CD4-positive, alpha-beta T cell treated with Interleukin-1 beta for 1 hour (primary cell): ENCODE data around the gene SPIRE1.
"Not testable (repeated sequence)": the region's sequence is repeated elsewhere in the genome, so short reads cannot be mapped to it uniquely, and the experiment has no call there.

Source experiments
- DNase-seq, 2 donors: peaks; one replicate each; pipeline ENCODE4 v3.0.0-alpha.2; 2020 to 2022

The SPIRE1 gene

DNA sequence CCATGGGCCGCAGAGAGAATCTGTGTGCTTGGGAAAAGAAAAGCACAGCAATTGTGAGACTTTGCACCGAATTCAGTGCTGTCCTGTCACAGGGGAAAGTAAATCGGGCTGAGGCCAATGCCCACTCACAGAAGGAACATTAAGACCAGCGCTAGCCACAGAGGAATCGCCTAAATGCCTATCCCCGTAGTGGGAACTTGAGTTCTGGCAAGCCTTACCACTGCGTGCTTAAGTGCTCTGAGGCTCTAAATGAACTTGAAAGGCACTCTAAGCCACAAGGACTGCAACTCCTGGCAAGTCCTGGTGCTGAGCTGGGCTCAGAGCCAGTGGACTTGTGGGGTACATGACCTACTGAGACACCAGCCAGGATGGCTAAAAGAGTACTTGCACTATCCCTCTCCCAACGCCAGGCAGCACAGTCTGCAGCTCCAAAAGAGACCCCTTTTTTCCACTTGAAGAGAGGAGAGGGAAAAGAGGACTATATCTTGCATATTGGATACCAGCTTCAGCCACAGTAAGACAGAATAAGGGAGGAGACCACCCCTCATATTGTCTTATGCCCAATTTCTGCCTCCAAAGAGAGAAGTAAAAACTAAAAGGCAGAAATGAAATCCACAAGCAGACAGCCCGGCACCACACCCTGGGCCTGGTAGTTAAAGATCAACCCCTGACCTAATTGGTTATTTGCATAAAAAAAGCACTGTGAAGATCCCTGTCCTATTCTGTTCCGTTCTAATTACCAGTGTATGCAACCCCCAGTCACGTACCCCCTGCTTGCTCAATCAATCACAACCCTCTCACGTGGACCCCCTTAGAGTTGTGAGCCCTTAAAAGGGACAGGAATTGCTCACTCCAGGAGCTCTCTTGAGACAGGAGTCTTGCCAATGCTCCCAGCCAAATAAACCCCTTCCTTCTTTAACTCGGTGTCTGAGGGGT lies 105.7 kb downstream of the SPIRE1 start:
- DNase-seq, result not testable (repeated sequence)

DNA sequence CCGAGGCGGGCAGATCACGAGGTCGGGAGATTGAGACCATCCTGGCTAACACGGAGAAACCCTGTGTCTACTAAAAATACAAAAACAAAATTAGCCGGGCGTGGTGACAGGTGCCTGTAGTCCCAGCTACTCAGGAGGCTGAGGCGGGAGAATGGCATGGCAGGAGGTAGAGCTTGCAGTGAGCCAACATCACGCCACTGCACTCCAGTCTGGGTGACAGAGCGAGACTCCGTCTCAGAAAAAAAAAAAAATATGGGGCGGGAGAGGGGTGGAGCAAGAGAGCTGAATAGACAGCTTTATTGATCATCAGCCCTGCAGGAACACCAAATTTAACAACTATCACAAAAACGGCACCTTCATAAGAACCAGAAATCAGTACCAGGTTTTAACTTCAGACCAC lies 106.4 kb downstream of the SPIRE1 start:
- DNase-seq, result not testable (repeated sequence)

DNA sequence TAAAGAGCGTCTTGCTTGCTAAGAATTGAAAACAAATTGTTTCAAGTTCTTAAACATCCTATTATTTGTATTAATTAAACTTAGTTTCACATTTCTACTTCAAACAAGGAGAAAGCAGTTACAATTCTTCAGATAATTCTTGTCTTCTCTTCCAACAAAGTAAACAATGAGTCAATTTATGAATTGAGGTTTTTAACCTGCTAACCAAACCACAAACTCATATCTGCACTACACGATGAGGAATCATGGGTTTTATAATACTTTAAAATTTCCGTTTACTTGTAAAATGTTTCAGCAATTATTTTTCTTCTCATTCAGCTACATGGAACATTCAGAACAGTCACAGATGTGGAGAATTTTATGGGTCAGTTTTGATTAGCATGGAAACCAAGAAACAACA lies 114.2 kb downstream of the SPIRE1 start:
- no peak for DNase-seq

DNA sequence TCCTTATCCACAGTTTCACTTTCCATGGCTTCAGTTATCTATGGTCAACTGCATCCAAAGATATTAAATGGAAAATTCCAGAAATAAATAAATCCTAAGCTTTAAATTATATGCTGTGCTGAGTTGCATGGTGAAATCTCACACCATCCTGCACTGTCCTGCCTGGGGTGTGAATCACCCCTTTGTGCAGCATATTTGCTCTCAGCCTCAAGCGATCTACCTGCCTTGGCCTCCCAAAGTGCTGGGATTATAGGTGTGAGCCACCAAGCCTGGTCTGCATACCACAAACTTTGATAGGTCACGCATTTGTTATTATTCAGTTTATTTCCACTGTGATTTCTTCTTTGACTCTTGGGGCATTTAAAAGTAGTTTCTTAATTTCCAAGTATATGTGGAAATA lies 117.2 kb downstream of the SPIRE1 start:
- no peak for DNase-seq

DNA sequence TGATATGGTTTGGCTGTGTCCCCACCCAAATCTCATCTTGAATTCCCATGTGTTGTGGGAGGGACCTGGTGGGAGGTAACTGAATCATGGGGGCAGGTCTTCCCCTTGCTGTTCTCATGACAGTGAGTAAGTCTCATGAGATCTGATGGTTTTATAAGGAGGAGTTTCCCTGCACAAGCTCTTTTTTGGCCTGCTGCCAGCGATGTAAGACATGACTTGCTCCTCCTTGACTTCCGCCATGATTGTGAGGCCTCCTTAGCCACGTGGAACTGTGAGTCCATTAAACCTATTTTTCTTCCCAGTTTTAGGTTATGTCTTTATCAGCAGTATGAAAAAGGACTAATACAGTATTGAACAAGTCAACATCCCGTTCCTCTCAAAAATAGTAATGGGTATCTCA lies 118.7 kb downstream of the SPIRE1 start:
- DNase-seq, result not testable (repeated sequence)

- DNase-seq, result no peak
Observed at GRCh38 chr18:12534820-12535219, 123.1 kb downstream of the SPIRE1 start.

- no peak for DNase-seq
Observed at GRCh38 chr18:12532661-12533060, 125.2 kb downstream of the SPIRE1 start.

GRCh38 chr18:12531749-12532148 lies 126.2 kb downstream of the SPIRE1 start:
- DNase-seq, result no peak

DNA sequence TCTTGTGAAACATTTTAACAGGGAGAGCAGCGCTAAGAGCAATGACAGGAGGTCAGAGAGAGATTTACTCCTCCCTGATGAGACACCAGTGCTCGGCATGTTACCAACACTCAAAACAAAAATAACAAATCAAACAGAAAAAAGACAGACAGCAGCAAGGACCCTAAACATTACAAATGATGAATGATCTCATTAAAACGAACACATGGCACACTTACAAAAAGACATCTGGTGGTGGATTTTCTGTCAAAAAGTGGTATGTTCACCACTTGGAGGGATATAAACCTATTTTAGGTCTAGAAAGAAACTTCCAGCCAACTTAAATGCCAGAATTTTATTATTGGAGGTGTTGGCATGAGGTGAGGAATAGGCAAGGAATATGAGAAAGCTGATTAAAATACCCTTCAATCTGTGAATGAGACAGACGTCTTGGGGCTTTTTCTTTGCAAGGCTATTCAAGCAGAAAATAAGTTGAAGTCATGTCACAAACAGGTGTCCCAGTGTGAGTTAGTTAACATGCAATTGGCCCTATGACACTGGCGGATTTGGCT lies 137.4 kb downstream of the SPIRE1 start:
- DNase-seq, result no peak

DNA sequence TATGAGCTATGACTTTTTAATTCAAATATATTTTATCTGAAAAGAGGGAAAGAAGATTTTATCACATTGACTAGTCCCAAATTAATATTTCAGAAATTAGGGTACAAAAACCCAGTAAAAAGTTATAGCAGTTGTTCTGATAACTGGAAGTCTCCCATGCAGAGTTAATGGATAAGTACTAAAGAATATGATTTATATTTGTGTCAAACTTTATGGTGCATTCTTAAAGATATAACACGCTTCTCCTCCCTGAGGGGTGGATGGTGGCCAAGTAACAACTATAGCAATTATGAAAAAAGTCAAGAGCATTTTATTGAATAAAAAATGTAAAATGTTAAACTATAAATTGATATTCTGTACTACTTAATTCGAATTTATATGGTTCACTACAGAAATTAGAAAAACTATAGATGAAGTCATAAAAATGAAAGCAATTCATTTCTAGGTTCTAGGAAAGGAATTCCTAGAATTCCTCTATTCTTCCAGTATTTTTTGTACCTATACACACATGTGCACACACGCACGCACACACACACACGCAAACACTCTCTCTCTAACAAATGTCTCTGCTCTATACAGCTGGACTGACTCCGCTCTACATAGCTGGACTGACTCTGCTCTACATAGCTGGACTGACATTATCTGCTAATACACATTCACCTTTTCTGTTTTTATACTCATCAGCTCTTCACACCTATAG lies 138.9 kb downstream of the SPIRE1 start:
- no peak for DNase-seq

DNA sequence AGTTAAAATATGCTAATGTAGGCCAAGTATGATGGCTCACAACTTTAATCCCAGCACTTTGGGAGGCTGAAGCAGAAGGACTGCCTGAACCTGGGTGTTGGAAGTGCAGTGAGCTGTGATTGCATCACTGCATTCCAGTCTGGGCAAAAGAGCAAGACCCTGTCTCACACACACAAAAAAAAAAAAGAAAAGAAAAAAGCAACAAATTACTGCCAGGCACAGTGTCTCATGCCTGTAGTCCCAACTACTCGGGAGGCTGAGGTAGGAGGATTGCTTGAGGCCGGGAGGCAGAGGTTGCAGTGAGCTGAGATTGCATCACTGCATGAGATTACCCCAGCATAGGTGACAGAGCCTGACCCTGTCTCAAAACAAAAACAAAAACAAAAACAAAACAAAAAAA lies 139.6 kb downstream of the SPIRE1 start:
- no peak for DNase-seq

DNA sequence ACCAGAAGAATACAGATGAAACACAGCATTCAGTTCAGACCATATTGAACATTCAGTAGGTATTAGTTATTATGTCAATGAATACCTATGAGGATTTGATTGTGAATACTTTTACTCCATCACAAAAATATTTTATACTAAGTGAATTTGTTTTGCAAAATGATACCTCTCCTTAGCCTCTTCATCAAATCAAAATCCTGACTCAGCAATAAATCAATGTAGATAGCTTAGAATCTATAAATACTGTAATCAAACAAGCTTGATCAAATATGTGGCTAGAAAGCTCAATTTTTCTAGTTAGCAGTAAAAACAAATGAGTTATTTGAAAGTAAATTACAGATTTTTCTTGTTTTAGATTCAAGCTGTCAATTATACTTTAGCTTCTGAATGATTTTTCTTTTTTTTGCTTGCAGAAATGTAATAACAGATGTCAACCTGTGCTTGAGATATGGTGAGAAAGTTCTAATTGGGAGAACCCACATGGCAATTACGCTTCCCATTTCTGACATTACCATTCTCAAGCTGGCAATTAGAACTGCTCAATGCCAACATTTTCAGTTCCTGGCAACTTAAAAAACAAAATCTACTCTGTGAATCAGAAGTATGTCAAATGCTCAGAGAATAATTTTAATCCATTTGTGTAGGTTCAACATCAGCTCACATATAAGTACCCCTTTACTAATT lies 140.6 kb downstream of the SPIRE1 start:
- DNase-seq, result no peak

DNA sequence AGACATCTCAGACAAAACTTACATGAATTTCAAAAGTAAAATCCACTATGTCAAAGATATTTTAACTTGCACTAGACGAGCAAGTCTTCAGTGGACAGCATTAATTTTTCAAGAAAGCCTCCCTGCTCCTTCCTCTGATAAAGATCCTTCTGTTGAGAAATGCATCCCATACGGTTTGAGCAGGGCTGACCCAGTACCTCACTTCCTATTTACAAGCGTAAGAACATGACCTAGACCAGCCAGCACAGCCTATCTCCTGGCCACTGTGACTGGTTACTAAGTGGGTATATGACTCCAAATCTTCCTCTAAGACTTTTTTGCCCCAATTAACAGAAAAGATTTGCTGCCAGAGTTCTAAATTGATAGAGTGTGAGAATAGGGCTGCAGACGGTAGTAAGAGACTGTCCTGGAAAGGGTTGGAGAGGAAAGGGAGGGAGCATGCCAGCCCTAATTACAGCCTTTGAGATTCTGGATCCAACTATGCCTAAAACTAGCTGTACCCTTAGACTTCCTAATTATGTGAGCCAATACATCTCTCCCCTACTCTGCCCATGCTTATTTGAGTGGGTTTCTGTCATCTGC lies 141.8 kb downstream of the SPIRE1 start:
- DNase-seq, result no peak

DNA sequence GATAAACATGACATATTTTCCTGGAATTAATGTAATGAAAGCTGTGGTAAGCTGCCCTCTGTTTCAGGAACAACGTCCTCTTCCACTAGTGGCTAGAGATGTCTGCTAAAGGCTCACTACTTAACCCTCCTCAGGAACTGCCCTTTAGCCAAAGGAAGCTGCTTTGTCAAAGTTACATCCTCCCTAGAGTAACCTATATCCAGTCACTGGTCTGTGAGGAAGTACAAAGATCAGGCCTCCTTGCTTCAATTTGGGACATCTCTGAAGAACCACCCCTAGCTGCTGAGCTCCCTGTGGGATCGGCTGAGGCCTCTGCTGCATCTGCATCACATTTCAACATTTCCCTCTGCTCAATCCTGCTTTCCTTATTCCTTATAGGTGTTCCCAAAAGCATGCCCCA lies 142.4 kb downstream of the SPIRE1 start:
- no peak for DNase-seq

DNA sequence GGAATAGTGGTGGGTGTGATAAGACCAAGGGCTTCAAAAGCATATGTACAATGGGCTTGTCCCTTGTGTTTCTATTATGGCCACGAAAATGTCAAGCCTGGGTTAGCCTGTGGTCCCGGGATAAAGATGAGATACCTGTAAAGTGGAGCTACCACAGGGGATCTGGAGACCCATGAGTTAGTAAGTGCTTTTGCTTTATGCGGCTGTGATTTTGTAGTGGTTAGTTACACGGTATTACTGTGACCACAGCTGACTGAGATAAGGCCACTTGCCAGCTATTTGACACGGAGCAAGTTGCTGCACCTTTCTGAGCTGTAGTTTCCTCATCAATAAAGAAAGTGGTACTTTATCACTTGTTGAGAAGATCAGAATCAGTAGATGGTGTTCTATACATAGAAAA lies 150.9 kb downstream of the SPIRE1 start:
- no peak for DNase-seq

DNA sequence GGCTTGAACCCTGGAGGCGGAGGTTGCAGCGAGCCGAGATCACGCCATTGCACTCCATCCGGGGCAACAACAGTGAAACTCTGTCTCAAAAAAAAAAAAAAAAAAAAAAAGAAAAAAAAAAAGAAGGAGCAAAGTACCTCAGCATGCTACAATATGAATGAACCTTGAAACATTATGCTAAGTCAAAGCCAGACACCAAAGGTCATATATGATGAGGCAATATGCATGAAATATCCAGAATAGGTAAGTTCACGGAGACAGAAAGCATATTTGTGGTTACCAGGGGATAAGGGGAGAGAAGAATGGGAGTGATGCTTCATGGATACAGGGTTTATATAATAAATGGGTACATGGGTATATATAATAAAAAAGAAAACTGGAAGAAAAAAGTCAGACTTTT lies 156.9 kb downstream of the SPIRE1 start:
- no peak for DNase-seq

DNA sequence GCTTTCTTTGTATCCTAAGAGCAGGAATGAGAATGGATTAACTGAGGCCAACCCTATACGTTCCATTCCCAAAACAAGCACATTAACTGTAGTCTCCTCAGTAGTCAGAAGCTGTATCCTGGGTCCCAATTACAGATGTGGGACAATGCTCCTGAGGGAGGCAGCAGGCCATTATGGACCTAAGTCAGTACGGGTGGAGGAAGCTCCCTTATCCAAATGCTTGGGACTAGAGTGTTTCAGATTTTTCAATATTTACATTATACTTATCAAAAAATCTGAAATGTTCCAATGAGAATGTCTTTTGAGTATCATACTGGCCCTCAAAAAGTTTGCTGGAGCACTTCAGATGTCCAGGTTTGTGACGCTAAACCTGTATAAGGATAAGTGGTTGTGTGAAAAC lies 160.1 kb downstream of the SPIRE1 start:
- no peak for DNase-seq

- DNase-seq, result no peak
Observed at GRCh38 chr18:12497296-12497695, 160.6 kb downstream of the SPIRE1 start.

- DNase-seq, result no peak
Observed at GRCh38 chr18:12492907-12493306, 165.0 kb downstream of the SPIRE1 start.

DNA sequence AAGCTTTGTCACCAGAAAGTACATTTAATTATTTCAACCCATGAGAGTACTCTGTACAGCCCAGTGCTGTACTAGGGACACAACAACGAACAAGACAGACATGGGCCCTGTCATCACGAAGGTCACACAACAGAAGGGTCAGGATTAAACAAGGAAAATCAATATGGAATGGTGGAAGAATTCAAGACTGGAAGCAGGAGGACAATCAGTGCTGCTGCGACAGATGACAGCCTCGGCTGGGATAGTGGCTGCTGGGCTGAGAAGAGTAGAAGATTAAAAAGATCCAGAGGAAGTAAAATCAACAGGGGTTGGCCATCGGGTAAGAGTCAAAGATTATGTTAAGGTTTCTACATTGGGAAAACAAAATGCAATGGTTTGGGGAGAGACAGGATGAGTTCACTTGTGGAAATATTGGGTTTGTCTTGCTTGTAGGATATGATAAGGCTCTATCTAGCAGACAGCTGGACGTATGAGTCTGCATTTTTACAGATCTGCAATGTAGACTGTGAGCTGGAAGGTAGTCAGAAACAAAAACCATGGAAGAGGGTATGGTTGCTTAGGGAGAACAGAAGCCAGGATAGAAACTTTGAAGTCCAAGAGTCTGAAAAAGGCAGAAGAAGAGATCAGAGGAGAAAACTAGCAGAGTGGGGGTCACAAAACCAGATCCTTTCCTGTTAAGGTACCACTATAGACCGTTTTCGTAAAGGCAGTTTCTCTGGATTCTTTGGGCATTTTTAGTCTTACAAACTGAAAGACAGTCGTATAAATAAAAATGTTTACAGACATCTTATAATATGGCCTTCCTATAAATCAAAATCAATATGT lies 166.1 kb downstream of the SPIRE1 start:
- no peak for DNase-seq

- DNase-seq, result no peak
Observed at GRCh38 chr18:12485479-12486105, 172.3 kb downstream of the SPIRE1 start.

- DNase-seq, result not testable (repeated sequence)
Observed at GRCh38 chr18:12481915-12482314, 176.0 kb downstream of the SPIRE1 start.
